HG02870 (cell line): Measurements from ENCODE around the gene CTDNEP1.
A peak's percentile ranks its signal among the peaks of the same experiment; 100 is the strongest.

Source experiments
- ATAC-seq: cut with Tn5 transposase; IDR thresholded peaks from one replicate; pipeline ENCODE4 v1.9.1; 2021; ENCODE audit warnings: mild to moderate bottlenecking, moderate library complexity; ENCODE audit not compliant: unreplicated experiment

CTDNEP1 gene

GRCh38 chr17:7251661-7252175 lies at the start of gene CTDNEP1:
Gene CTDNEP1 (minus strand): TSS chr17:7251734. CDS start chr17:7251296, 438 bp downstream.
- ATAC-seq = peak; percentile 83

- ATAC-seq = no peak
These were observed 44.8 kb upstream of the CTDNEP1 start for GRCh38 chr17:7296189-7296861.

GRCh38 chr17:7295230-7296180 lies 44.0 kb upstream of the CTDNEP1 start:
- no peak for ATAC-seq

- no peak for ATAC-seq
These were observed 43.1 kb upstream of the CTDNEP1 start, which contains the start of gene YBX2 for GRCh38 chr17:7294614-7295153. Gene YBX2 (minus strand): TSS chr17:7294639. CDS start chr17:7294500, 139 bp downstream.

- no peak for ATAC-seq
These were observed 42.5 kb upstream of the CTDNEP1 start for GRCh38 chr17:7293816-7294613.

- ATAC-seq = no peak
These were observed 41.6 kb upstream of the CTDNEP1 start for GRCh38 chr17:7293159-7293558.

GRCh38 chr17:7292729-7293128 lies 41.2 kb upstream of the CTDNEP1 start:
- no peak for ATAC-seq

GRCh38 chr17:7292194-7292593 lies 40.7 kb upstream of the CTDNEP1 start:
- no peak for ATAC-seq

- no peak for ATAC-seq
These were observed 39.2 kb upstream of the CTDNEP1 start for GRCh38 chr17:7290685-7291084.

GRCh38 chr17:7290166-7290565 lies 38.6 kb upstream of the CTDNEP1 start:
- no peak for ATAC-seq

GRCh38 chr17:7289256-7290032 lies 37.9 kb upstream of the CTDNEP1 start:
- no peak for ATAC-seq

GRCh38 chr17:7285679-7286078 lies 34.1 kb upstream of the CTDNEP1 start:
- no peak for ATAC-seq

- ATAC-seq = no peak
These were observed 33.4 kb upstream of the CTDNEP1 start for GRCh38 chr17:7284911-7285310.

GRCh38 chr17:7283471-7284216 lies 32.1 kb upstream of the CTDNEP1 start:
- ATAC-seq = no peak

GRCh38 chr17:7282752-7283321 lies 31.3 kb upstream of the CTDNEP1 start:
- no peak for ATAC-seq

- ATAC-seq = no peak
These were observed 30.6 kb upstream of the CTDNEP1 start for GRCh38 chr17:7281953-7282751.

GRCh38 chr17:7281074-7281952 lies 29.8 kb upstream of the CTDNEP1 start, which contains the start of gene SLC2A4:
Gene SLC2A4 (plus strand): TSS chr17:7281718. CDS start chr17:7281935, 217 bp downstream.
- ATAC-seq = peak; percentile 77
